ENCODE data around the gene RNF157. TPM values are rescaled to one million over a fixed set of nuclear protein-coding genes. Genes with fewer than 3 reads are reported as not detected.

RNF157 gene
- total and polyA plus RNA-seq, 2 of the 13 experiments (the other 11 are each of a cell fraction or from before 2014, with no cell fraction given), result 0.44 to 1.5 TPM

DNA sequence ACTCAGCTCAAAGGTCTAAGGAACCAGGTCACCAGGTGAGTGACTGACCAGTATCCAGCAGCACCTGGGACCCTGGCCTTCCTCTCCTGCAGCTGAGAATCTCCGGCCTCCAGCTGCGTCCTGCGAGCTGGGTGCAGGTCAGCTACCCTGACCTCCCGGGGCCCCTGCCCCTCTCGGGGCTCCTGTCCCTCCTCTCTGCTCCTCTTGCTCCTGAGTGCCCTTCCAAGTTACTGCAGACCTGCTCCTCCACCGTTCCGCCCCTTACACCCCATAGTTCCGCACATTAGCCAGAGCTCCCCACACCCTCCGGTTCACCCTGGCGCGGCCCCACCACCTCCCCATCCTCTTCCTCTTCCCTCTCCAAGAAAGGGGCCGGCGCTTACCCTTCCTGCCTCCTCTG is 109.8 kb downstream of the RNF157 start:
- H3K4me3 ChIP-seq (replicated peaks in 1 of 3; ENCODE audit: insufficient read depth in 1 of 3, low read depth in 2 of 3, low read length in 3 of 3), result no peak overlapping the region; a peak in 1 of 6 replicates
- FAIRE-seq (no peak), DNase-seq (ENCODE audit: low spot score) (no peak), ATAC-seq (no peak)
- BruUV-seq (replicated peaks), result no TSS peak
- 49% methylated on average over 13 of the region's 13 CpGs for WGBS (ENCODE audit: low lambda C conversion rate)
- ChIA-PET POLR2A (interaction anchor here (0.6 to 1.1 kb wide), 4 partner anchors 8 to 134 kb away, joined by 3 read pairs; partner anchors contain the start of gene FOXJ1), CTCF (ENCODE audit: low intra/inter-chr PET ratio, low total read pairs) (no interaction called here)
- H3K36me3 ChIP-seq (replicated peaks in 1 of 2; ENCODE audit: control insufficient read depth in 1 of 2, insufficient read depth in 2 of 2, low read length in 2 of 2), result no peaks in the 10 kb centered on the region
- H2AFZ ChIP-seq (ENCODE audit: low read length), result no peak overlapping the region
- in situ Hi-C loops (cut with HindIII; ENCODE audit: extremely low pct_ligation_motif_present, low pct_unique_long_range_greater_than_20kb) (no loop called here), intact Hi-C loops (cut with micrococcal nuclease; ENCODE audit: unreplicated experiment) (no loop called here)
- H3K4me1 ChIP-seq (ENCODE audit: insufficient read depth, low read length), result peaks cover 58% of the 10 kb centered on the region
- no peaks in the 10 kb centered on the region for H3K9me3 ChIP-seq (ENCODE audit: low read length)
- H3K27ac ChIP-seq (ENCODE audit: extremely low read length, insufficient read depth, low read length), result no peak overlapping the region
- no peaks in the 10 kb centered on the region; a peak in 2 of 5 replicates for H3K27me3 ChIP-seq (ENCODE audit: control insufficient read depth in 1 of 2, insufficient read depth in 2 of 2, low read length in 2 of 2)
- H3K79me2 ChIP-seq (ENCODE audit: insufficient read depth, low read length), result no peaks in the 10 kb centered on the region
- no peak overlapping the region for H3K9ac ChIP-seq (ENCODE audit: insufficient read depth, low read depth, low read length)
- no peak overlapping the region for H3K4me2 ChIP-seq (ENCODE audit: low read depth, low read length)
- TF ChIP-seq NFRKB (IDR thresholded peaks at IDR 0.05) (no peak), NR2F6 (IDR thresholded peaks at IDR 0.05) (peak; percentile 44; the same call in 1 of the 2 replicates), NR2F6 (CRISPR knock-in tag; IDR thresholded peaks at IDR 0.05) (no peak)
- no peaks in the 10 kb centered on the region for H4K20me1 ChIP-seq (ENCODE audit: insufficient read depth, low read length)

DNA sequence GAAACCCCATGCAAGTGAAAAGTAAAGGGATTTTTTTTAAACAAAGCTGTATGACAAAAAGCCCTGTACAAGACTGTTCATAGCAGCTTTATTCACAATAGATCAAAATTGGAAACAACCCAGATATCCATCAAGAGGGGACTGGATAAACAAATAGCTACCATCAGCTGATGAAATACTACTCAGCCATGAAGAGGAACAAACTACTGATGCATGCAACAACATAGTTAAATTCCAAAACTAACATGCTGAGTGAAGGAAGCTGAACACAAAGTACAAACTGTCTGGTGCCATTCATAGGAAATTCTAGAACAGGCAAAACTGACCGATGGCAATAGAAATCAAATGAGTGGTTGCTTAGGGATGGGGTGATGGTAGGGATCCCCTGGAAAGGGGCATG is 114.4 kb downstream of the RNF157 start:
- Histone ChIP-seq H2AFZ (ENCODE audit: low read length) (no peak overlapping the region), H3K4me2 (ENCODE audit: low read depth, low read length) (no peak overlapping the region), H4K20me1 (ENCODE audit: insufficient read depth, low read length) (no peaks in the 10 kb centered on the region), H3K79me2 (ENCODE audit: insufficient read depth, low read length) (no peaks in the 10 kb centered on the region), H3K27ac (ENCODE audit: extremely low read length, insufficient read depth, low read length) (no peak overlapping the region), H3K9me3 (ENCODE audit: low read length) (no peaks in the 10 kb centered on the region), H3K4me1 (ENCODE audit: insufficient read depth, low read length) (peaks cover 17% of the 10 kb centered on the region), H3K4me3 (replicated peaks in 1 of 3; ENCODE audit: insufficient read depth in 1 of 3, low read depth in 2 of 3, low read length in 3 of 3) (no peak overlapping the region), H3K36me3 (replicated peaks in 1 of 2; ENCODE audit: control insufficient read depth in 1 of 2, insufficient read depth in 2 of 2, low read length in 2 of 2) (no peaks in the 10 kb centered on the region), H3K27me3 (ENCODE audit: control insufficient read depth in 1 of 2, insufficient read depth in 2 of 2, low read length in 2 of 2) (peaks cover 0 to 4% of the 10 kb centered on the region in 2 experiments; a peak in 3 of 5 replicates), H3K9ac (ENCODE audit: insufficient read depth, low read depth, low read length) (no peak overlapping the region)
- CTCF ChIA-PET (ENCODE audit: low intra/inter-chr PET ratio, low total read pairs), result interaction anchor here (2.9 kb wide), 1 partner anchor 28 kb away, joined by 11 read pairs; no protein-coding TSS in a partner anchor
- FAIRE-seq (peak; percentile 4), ATAC-seq (no peak), DNase-seq (ENCODE audit: low spot score) (no peak)
- in situ Hi-C loops (cut with HindIII; ENCODE audit: extremely low pct_ligation_motif_present, low pct_unique_long_range_greater_than_20kb), result no loop called here
- BruUV-seq (replicated peaks), result no TSS peak
- POLR2A ChIA-PET, result interaction anchor here (0.8 to 2.8 kb wide), 2 partner anchors 8 to 12 kb away, joined by 4 to 13 read pairs; no protein-coding TSS in a partner anchor
- intact Hi-C loops (cut with micrococcal nuclease; ENCODE audit: unreplicated experiment), result no loop called here
- WGBS (ENCODE audit: low lambda C conversion rate), result 52% methylated on average over 1 of the region's 1 CpG
- TF ChIP-seq SMARCC2 (IDR thresholded peaks at IDR 0.05) (no peak), ZNF383 (CRISPR knock-in tag; IDR thresholded peaks at IDR 0.05; ENCODE audit: borderline replicate concordance) (no peak), NFE2L1 (CRISPR knock-in tag; IDR thresholded peaks at IDR 0.05; ENCODE audit: borderline replicate concordance) (no peak), CBX2 (IDR thresholded peaks at IDR 0.05; ENCODE audit: low read depth, low read length) (no peak), CBX2 (CRISPR knock-in tag; IDR thresholded peaks at IDR 0.05; ENCODE audit: low read depth) (no peak), MTF1 (CRISPR knock-in tag; IDR thresholded peaks at IDR 0.05) (no peak), TMF1 (CRISPR knock-in tag; IDR thresholded peaks at IDR 0.05; ENCODE audit: low read depth) (no peak), ATF7-NPFF (CRISPR knock-in tag; IDR thresholded peaks at IDR 0.05; ENCODE audit: low read depth) (no peak)
- TF ChIP-seq, protein P1, sequence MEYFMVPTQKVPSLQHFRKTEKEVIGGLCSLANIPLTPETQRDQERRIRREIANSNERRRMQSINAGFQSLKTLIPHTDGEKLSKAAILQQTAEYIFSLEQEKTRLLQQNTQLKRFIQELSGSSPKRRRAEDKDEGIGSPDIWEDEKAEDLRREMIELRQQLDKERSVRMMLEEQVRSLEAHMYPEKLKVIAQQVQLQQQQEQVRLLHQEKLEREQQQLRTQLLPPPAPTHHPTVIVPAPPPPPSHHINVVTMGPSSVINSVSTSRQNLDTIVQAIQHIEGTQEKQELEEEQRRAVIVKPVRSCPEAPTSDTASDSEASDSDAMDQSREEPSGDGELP (IDR thresholded peaks at IDR 0.05; ENCODE audit: borderline replicate concordance, low read depth), result no peak
- TF ChIP-seq, protein P2, sequence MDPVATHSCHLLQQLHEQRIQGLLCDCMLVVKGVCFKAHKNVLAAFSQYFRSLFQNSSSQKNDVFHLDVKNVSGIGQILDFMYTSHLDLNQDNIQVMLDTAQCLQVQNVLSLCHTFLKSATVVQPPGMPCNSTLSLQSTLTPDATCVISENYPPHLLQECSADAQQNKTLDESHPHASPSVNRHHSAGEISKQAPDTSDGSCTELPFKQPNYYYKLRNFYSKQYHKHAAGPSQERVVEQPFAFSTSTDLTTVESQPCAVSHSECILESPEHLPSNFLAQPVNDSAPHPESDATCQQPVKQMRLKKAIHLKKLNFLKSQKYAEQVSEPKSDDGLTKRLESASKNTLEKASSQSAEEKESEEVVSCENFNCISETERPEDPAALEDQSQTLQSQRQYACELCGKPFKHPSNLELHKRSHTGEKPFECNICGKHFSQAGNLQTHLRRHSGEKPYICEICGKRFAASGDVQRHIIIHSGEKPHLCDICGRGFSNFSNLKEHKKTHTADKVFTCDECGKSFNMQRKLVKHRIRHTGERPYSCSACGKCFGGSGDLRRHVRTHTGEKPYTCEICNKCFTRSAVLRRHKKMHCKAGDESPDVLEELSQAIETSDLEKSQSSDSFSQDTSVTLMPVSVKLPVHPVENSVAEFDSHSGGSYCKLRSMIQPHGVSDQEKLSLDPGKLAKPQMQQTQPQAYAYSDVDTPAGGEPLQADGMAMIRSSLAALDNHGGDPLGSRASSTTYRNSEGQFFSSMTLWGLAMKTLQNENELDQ (CRISPR knock-in tag; IDR thresholded peaks at IDR 0.05; ENCODE audit: borderline replicate concordance), result no peak
- TF ChIP-seq, protein P3, sequence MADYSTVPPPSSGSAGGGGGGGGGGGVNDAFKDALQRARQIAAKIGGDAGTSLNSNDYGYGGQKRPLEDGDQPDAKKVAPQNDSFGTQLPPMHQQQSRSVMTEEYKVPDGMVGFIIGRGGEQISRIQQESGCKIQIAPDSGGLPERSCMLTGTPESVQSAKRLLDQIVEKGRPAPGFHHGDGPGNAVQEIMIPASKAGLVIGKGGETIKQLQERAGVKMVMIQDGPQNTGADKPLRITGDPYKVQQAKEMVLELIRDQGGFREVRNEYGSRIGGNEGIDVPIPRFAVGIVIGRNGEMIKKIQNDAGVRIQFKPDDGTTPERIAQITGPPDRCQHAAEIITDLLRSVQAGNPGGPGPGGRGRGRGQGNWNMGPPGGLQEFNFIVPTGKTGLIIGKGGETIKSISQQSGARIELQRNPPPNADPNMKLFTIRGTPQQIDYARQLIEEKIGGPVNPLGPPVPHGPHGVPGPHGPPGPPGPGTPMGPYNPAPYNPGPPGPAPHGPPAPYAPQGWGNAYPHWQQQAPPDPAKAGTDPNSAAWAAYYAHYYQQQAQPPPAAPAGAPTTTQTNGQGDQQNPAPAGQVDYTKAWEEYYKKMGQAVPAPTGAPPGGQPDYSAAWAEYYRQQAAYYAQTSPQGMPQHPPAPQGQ (CRISPR knock-in tag; IDR thresholded peaks at IDR 0.05; ENCODE audit: borderline replicate concordance), result no peak
